Measurements from ENCODE around the gene GALNTL6.
A peak's percentile ranks its signal among the peaks of the same experiment; 100 is the strongest.

Gene GALNTL6

DNA sequence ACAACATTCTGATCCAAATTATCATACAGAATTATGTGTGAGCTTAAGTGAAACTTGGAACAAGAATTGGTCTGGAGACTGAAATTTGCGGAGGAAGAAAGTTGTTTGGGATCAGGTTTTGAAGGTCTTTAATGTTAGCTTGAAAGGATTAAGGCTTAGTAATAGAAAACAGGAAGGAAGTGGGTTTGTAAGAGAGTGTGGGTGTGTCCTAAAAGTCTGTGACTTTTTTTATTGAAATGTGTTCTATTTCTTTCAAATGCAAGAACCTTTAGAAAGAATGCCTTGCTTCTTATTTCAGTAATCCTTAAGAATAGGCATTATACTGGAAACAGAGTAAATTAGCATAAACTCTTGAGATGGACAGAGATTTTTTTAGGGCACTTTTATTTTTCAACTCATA is 198.0 kb downstream of the GALNTL6 start:
- DNase-seq, result no peak

DNA sequence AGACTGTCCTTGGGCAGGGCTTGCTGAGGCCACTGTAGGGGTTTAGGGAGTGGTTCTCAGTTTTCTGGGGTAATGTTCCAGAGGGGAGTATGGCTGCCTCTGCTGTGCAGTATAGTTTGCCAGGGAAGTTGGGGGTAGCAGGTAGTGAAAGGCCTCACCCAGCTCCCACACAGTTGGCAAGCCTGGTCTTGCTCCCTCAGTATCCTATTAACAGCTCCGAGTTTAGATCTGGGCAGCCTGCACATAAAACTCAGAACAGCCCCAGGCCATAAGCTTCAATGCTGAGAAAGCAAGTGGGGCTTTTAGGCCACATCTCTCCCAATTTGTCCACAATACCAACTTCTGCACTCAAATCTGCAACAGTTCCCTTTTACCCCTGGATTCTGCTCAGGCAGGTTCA is 205.2 kb downstream of the GALNTL6 start:
- no peak for DNase-seq

DNA sequence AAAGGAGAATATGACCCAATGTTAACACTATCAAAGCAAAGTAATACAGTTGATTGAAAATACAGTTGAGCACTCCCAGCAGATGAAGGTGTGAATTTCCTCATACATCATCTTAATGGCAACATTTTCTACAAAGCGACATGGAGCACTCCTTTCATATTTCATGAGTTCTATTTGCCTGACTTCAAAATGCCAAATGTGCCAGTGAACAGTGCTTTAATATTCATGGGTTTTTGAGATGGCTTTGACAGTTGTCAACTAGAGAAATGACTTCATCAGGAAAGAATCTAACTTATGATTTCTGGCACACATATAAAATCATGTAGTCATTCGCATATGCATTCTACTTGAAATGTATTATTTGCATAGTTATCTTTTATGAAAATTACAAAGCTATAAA is 222.4 kb downstream of the GALNTL6 start:
- DNase-seq, result no peak

DNA sequence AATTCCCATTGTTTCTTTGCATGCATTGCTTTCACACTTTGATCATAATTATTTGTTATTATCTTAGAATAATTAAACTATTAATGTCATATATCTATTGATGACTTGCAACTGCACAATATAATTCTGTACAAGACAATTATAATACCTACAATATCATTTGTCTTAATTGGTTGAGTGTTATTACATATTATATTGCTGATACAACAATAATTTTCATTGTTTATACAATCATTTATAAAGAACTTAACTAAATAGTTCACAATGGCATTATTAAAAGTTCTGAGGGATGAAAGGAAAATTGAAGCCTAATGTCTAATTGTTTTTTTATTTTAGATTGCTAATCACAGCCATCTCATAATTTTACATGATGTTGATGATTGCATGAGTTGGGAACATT is 227.6 kb downstream of the GALNTL6 start:
- no peak for DNase-seq

DNA sequence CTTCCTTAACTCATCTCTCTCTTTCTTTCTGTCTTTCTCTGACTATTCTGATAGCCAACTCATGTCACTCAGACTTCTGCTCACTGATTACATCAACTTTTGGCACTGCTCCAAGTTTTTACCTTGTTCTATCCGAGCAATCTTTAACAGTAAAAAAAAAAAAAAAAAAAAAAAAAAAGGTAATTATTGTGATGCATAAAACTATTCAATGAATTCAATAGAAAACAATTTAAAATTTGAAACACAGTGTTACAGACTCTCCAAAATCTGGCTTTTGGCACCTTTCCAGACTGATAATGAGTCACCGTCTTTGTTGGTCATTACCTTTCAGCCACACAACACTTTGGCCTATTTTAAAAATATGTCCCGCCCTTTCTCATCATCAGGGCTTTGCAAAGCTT is 229.5 kb downstream of the GALNTL6 start:
- DNase-seq, result peak; percentile 66

DNA sequence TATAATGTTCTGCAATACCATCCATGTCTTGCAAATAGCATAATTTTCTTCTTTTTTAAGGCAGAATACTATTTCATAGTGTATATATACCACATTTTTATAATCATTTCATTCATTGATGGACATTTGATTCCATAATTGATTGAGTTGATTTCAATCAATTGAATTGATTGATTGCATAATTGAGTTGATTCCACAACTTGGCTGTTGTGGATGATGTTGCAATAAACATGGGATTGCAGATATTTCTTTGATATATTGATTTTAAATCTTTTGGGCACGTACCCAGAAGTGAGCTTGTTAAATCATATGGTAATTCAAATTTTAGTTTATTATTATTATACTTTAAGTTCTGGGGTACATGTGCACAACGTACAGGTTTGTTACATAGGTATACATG is 232.8 kb downstream of the GALNTL6 start:
- no peak for DNase-seq

DNA sequence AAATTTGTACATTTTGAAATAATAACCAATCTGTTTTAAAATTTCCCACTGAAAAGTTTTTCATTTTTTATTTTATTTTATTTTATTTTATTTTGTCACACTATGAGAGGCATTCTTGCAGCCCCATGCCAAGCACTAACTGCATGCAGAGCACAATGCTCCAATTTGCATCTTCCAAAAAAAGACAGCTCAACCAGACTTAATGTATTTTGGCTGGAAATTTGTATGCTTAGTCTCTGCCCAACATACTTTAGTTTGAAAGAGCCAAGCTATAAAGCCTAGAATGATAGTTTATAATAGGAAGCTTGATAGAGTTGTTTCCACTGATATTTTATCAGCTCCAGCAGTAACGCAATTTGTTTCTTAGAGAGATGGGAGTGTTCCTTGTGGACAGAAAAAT is 235.5 kb downstream of the GALNTL6 start:
- no peak for DNase-seq

DNA sequence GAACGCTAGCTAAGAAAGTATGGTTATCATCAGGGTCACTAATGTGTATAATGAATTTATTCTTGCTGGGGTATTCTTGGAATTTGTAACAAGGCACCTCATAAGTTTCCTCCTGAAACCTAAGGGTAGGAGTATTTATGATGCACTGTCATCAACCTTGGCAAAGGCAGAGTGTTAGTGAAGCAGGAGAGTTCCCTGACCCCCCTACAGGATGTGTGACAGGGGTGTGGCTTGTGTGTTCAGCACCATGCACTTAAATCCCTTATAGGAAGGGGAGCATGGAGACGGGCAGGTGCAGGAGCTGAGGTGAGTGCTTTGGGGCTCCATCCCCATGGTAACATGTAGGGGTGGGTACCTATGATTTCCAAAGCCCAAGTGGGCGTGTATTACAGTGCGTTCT is 237.7 kb downstream of the GALNTL6 start:
- peak; percentile 18 for DNase-seq

DNA sequence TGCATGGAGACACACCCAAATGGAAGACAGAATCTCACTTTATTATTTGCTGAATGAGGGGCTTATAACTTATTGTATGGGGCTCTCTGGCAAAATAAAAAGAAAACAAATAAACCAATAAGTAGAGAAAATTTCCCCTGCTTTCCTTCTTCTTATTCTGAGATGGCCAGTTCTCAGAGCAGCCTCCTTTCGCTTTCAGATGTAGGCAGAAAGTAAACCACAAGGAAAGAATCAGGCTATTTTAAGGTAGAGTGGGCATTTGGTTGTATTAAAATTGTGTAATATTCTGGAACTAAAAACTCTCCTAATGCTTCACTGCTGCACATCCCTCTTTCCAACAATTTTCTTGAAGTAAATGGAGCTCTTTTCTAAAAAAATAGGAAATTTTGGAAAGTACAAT is 241.8 kb downstream of the GALNTL6 start:
- DNase-seq, result no peak

DNA sequence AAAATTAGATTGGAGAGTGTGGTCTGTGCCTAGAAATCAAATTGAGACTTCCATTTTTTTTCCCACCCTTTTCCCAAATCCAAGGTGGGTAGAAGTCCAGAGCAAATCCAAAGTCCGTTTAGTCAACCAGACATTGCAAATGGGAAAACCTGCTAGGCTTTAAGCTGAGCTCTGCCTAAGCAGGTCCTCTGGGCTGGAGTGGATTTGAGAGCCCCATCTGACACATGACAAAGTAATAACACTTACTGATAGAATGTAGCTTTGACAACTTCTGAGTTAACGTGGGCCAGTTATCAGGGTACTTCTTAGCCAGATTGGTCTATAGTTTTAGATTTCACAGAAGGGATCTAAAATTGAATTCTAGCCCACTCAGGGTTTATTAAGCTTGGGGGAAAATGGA is 242.3 kb downstream of the GALNTL6 start:
- DNase-seq, result no peak

DNA sequence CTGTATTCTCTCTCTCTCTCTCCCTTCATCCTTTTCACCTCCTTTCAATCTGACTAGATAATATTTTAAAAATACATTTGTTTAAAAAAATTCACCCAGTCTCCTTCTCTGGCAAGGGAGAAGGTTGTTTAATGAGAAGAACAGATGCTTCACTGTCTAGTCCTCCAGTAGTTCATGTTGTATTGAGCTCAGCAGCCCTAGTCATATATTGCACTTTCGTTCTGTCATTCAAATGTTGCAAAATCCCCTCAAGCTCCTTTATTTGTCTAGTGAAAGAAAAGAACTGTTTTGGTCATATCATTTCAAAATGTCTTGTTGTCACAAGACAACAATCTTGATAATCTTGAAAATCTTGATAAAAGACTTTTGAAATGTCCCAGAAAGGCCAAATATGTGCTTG is 248.0 kb downstream of the GALNTL6 start:
- DNase-seq, result no peak

DNA sequence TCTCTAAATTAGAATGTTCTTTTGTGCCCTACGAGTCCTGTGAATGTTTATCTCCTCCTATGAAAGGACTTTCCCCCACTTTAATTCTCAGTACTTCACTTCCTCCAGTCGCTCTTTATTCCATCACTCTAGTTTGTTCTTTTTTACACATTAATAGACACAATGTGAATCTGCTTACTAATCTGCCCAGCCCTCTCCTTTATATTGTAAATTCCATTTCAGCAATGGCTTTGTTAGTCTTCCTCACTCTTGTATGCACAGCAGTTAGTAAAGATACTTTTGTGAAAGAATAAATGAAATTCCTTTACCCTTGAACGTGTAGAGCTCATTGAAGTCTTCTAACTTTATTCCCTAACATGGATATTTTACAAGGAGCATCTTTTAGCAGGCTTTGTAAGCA is 255.3 kb downstream of the GALNTL6 start:
- no peak for DNase-seq

DNA sequence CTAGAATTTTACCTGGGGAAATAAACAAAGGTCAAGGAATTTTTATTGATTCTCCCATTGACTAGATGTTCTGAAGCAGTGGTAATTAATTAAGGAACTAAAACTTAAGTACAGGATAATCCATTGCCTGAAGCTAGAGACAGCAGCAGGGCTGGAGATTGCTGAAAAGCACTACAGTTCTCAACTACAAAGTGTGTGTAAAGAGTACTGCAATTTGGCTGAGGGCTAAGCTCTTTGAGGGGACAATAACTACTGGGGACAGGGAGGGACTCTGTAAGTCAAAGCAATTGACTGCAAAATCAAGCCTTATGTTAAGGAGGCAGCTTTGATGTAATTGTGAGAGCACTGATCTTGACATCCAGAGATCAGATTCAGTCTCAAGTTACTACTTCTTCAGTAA is 260.4 kb downstream of the GALNTL6 start:
- DNase-seq, result no peak

DNA sequence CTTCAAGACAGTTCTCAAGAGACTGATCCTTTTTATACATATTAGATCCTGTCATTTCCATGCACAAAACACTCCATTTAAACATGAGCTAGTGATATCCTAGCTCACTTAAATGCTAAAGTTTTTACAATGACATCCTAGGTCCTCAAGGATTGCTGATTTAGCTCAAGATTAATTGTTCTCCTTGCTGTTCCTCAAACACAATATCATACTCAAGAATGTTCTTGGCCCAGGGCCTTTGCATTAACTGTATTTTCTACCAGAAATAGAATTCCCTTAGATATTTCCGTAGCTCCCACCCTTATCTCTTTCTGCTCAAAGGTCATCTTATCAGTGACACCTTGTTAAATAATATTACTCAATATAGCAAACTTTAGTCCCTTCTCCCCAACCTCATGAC is 270.1 kb downstream of the GALNTL6 start:
- DNase-seq, result no peak

DNA sequence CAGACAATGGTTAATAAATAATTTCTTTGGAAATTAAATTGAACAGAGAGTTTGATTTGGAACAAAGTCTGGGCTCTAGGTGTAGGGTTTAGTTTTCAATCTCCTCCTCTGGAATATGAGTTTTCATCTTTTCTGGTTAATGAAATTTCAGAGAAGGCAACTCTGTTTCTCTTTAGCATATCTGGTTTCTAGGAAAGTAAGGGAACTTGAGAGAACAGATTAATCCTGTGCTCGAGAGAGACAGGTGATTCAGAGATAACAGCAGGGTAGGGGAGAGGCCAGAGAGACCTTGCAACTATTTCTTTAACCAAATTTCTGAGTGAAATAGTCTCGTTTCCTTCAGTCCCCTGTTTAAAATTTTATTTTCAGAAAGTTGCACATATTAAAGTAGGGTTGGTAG is 275.4 kb downstream of the GALNTL6 start:
- no peak for DNase-seq

DNA sequence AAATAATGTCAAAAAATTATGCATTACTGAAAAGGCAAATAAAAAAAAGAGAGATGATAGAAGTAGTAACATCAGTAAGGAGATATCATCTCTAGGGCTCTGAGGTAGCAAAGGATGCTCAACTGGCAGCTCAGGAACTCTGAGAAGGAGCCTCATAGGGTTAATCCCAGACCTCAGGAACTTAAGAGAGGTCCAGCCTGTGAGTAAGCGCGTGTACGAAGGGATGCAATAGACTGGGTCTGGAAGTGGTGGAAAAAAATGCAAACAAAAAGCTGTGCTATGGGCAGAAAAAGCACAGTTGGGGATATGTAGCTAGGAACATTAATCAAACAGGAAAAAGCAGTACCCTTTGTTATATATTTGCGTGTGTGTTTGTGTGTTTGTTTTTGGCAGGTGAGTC is 282.0 kb downstream of the GALNTL6 start:
- peak; percentile 63 for DNase-seq

DNA sequence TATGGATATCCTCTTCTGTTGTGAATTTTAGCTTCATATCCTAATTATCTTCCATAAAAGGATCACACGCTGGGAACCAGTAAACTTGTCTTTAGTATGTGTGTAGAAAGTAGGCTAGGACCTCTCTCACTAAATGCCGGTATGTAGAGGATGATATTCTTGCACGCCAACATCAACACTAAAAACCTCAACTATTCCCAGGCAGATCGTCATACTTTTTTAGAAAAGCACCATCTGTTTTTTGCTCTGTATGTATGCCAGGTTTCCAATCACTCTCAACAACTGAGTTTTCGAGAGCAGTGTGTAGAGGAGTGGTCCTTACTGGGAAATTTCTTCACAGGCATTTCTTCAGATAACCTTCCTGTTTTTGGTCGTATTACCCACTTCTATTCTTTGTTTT is 283.6 kb downstream of the GALNTL6 start:
- no peak for DNase-seq

DNA sequence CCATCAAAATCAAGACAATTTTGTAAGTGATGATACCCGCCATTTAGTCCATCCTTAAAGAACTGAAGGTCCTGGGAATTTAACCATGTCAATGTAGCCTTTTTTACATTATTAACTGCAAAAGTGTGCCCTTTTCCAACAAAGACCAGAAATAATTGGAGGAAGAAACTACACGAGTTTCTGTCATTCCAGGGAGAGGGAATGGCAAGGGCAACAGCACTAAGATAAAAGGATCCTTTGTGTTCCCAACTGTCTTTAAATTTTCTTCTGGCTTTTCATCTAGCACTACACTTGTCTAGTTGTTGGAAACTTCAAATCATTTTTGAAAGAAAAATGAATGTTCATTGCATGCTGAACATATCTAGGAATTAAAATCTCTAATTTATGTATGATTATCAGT is 286.2 kb downstream of the GALNTL6 start:
- DNase-seq, result no peak

DNA sequence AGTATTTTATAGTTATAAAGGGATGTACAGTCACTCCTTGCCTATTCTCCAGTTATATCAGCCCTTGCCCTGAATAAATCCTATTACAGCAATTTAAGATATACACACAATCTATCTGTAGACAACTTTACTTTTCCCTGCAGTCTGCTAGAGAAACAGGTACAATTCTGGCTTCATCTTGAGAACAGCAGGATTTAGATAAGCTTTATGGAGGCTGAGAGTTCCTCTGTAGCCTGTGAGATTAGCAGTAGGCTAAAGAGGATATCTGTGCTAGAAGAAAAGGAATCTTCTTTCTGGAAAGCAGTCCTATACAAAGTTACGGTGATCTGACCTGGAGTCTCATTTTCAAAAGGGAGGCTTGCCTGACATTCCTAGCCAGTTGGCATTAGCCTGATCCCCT is 290.3 kb downstream of the GALNTL6 start:
- no peak for DNase-seq

DNA sequence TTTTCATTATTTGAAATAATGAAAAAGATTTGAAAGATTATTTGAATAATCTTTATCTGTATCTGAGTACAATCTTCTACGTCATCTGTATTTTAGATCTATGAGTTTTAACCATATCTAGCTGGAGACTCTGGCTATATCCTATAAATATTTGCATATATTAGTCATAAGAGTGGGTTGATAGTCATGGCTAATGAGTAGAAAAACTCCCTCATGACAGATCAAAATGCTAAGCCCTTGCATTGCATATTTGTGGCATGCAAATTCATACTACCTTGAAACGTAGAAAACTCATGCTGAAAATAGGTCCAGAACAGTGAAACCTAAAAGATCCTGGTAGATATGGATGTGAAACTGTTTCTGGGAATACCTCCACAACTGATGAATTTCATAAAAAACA is 291.3 kb downstream of the GALNTL6 start:
- no peak for DNase-seq

DNA sequence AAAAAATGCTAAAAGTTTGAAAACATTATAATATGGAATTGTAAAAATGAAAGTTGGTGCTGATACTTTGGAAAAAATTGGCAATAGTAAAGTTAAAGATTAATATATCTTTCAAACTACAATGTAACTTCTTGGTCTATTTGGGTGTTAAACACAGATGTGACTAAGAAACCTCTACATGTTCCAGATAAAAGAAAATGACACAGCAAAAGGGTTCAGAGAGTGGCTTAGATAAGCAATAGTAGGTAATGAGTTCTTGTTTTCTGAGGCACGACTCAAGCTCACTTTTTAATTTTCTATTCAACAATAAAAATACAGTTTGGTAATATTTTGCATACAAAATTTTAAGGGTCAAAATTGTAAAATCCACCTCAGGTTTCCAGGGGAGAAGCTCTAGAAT is 292.7 kb downstream of the GALNTL6 start:
- no peak for DNase-seq

DNA sequence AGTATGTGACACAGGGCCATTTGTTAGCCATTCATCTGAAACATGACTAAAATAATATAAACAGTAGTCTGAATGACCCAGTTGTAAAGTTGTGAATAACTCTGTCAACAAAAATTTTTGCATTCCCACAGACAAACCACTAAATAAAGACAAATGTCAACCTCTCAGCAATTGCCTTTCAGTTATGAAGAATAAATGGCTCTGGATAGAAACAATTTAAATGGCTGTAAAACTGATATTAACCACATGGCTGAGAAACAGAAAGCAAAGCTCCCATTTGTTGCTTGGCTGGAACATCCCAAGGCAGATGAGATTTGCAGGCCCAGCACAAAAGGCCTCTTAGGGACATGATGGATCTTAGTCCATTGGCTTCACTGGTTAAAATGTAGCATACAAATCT is 296.3 kb downstream of the GALNTL6 start:
- no peak for DNase-seq

DNA sequence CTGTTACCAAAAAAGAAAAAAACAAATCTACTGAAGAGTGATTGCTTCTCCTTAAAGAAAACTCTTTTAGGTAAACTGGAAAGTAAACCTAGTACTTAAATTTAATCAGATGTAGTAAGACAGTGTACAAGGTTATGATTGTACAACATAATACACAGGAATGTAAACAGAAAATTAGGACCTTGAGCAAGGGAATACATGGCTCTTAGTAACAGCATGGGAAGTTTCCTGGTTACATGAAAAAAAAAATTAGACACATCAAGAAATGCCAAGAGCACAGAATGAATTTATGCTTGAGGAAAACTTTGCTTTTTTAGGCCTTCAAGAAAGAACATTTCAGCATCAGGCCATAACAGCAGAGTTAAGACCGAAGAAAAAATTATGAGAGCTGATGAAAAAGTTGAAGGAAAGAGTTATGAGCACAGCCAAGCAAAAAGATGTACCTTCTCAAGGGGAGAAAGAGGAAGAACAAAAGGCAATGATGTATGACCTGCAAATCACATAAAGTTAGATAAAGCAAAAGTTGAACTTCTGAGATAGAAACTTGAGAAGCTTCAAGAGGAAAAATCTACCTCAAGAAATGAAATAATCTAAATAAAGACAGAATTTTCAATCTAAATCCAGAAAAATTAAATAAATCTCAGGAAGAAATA is 311.6 kb downstream of the GALNTL6 start:
- no peak for DNase-seq

DNA sequence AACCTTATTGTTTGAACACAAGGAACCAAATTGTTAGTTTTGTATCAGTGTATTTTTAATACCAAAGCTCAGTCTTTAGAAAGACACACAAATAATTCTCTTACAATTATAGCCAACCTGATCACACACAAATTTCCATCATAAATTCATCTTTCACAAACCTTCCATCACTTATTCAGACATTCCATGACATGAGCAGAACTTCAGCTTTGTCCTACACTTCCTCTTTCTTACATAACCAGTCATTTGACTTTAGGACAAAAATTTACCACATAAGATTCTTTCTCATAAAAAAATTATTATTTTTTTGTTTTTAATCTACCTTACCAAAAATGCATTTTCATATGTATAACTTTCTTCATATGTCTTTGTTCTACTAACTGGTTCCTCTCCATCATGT is 312.2 kb downstream of the GALNTL6 start:
- DNase-seq, result no peak

DNA sequence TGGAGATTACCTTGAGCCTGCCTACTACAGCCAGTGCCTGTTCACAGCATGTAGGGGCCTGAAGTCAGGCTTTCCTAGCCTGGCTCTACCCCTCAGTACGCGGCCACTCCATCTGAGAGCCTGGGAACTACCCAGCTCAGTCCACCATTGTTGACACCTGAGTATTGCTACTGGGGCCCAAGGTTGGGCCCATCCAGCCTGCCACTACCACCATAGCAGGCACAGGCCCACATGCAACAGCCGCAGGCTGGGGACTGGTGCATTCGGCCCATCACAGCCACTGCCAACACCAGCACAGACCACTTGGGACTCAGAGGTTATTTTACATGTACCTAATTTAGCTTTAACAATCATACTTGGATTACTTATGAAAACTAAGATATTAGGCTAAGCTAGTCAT is 314.0 kb downstream of the GALNTL6 start:
- no peak for DNase-seq

DNA sequence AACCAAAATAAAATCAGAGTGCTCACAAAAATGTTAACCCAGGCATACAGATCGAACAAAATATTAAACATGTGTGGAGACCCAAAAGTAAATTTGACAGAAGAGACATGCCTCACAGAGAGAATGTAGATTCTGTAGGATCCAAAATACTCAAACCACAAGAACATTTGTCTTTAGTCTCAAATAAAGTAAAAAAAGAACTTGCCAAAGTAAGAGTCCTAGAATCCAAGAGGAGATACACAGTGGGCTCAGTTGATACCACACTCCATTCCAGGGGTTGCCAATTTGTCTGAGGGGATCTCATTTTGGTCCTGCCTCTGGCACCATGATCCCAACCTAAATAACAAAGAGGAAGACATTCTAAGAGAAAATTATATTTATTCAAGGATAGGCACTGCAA is 316.4 kb downstream of the GALNTL6 start:
- no peak for DNase-seq

All from NCI-H2081 treated with DMSO at 0.1 percent for 48 hours (cell line).